ENCODE results near the gene VPS33A. TPM values are rescaled to one million over a fixed set of nuclear protein-coding genes. Genes with fewer than 3 reads are reported as not detected.

VPS33A gene
- total RNA-seq = 10.9 TPM
- long read RNA-seq, full-length matches to known transcripts = 19 of 30 reads
- long read RNA-seq, partial matches to known transcripts = 2 of 30 reads
- long read RNA-seq, other reads (novel, unspliced or antisense) = 9 of 30 reads

GRCh38 chr12:122266230-122266901, at the start of gene VPS33A:
Gene VPS33A, minus strand, starts transcription at chr12:122266494. Its CDS starts 86 bp downstream, at chr12:122266408.
- DNase-seq (peak; percentile 98), ATAC-seq (peak; percentile 98)
- intact Hi-C loops (cut with micrococcal nuclease) = no loop called here

- no peak for ATAC-seq
- DNase-seq = no peak
- intact Hi-C loops (cut with micrococcal nuclease) = no loop called here
Observed at GRCh38 chr12:122312926-122313325, 46.6 kb upstream of the VPS33A start.

- intact Hi-C loops (cut with micrococcal nuclease) = no loop called here
- no peak for DNase-seq
- no peak for ATAC-seq
Observed at GRCh38 chr12:122311696-122312095, 45.4 kb upstream of the VPS33A start.

- DNase-seq (no peak), ATAC-seq (no peak)
- intact Hi-C loops (cut with micrococcal nuclease) = no loop called here
Observed at GRCh38 chr12:122310626-122311333, 44.5 kb upstream of the VPS33A start.

- DNase-seq = no peak
- no peak for ATAC-seq
- intact Hi-C loops (cut with micrococcal nuclease) = no loop called here
Observed at GRCh38 chr12:122309564-122310121, 43.3 kb upstream of the VPS33A start.

GRCh38 chr12:122308811-122309210, 42.5 kb upstream of the VPS33A start:
- intact Hi-C loops (cut with micrococcal nuclease) = no loop called here
- ATAC-seq (no peak), DNase-seq (no peak)

GRCh38 chr12:122306407-122306806, 40.1 kb upstream of the VPS33A start:
- no peak for ATAC-seq

GRCh38 chr12:122304924-122305323, 38.6 kb upstream of the VPS33A start:
- no peak for DNase-seq
- intact Hi-C loops (cut with micrococcal nuclease) = no loop called here
- ATAC-seq = no peak

More at GRCh38 chr12:122306407-122306806, 40.1 kb upstream of the VPS33A start:
- intact Hi-C loops (cut with micrococcal nuclease) = no loop called here
- DNase-seq = no peak

- ATAC-seq = no peak
- intact Hi-C loops (cut with micrococcal nuclease) = no loop called here
- no peak for DNase-seq
Observed at GRCh38 chr12:122303068-122303467, 36.8 kb upstream of the VPS33A start.

- intact Hi-C loops (cut with micrococcal nuclease) = no loop called here
- DNase-seq (no peak), ATAC-seq (no peak)
Observed at GRCh38 chr12:122298071-122298748, 31.9 kb upstream of the VPS33A start.

GRCh38 chr12:122297494-122297893, 31.2 kb upstream of the VPS33A start:
- intact Hi-C loops (cut with micrococcal nuclease) = no loop called here
- ATAC-seq (no peak), DNase-seq (no peak)

GRCh38 chr12:122295877-122296276, 29.6 kb upstream of the VPS33A start:
- ATAC-seq = no peak
- no peak for DNase-seq
- intact Hi-C loops (cut with micrococcal nuclease) = no loop called here

- no peak for DNase-seq
- intact Hi-C loops (cut with micrococcal nuclease) = no loop called here
- no peak for ATAC-seq
Observed at GRCh38 chr12:122293081-122293480, 26.8 kb upstream of the VPS33A start.

GRCh38 chr12:122291431-122291830, 25.1 kb upstream of the VPS33A start:
- intact Hi-C loops (cut with micrococcal nuclease) = no loop called here
- ATAC-seq (no peak), DNase-seq (no peak)

- intact Hi-C loops (cut with micrococcal nuclease) = no loop called here
- ATAC-seq (no peak), DNase-seq (no peak)
Observed at GRCh38 chr12:122283680-122284079, 17.4 kb upstream of the VPS33A start.

GRCh38 chr12:122282061-122282460, 15.8 kb upstream of the VPS33A start:
- no peak for ATAC-seq
- DNase-seq = no peak
- intact Hi-C loops (cut with micrococcal nuclease) = no loop called here

- intact Hi-C loops (cut with micrococcal nuclease) = no loop called here
- DNase-seq = no peak
- no peak for ATAC-seq
Observed at GRCh38 chr12:122276242-122276641, 9.9 kb upstream of the VPS33A start.

- no peak for DNase-seq
- intact Hi-C loops (cut with micrococcal nuclease) = no loop called here
- ATAC-seq = no peak
Observed at GRCh38 chr12:122275459-122275858, 9.2 kb upstream of the VPS33A start.

GRCh38 chr12:122265886-122266229, 436 bp downstream of the VPS33A start:
- ATAC-seq = peak; percentile 54
- DNase-seq = no peak
- intact Hi-C loops (cut with micrococcal nuclease) = no loop called here

- ATAC-seq = no peak
- intact Hi-C loops (cut with micrococcal nuclease) = no loop called here
Observed at GRCh38 chr12:122265476-122265875, 818 bp downstream of the VPS33A start.

More at GRCh38 chr12:122265476-122265875, 818 bp downstream of the VPS33A start:
- DNase-seq = no peak
